GM19438 (cell line): ENCODE results near the gene LRRC7.

ENCODE experiments used
- ATAC-seq: cut with Tn5 transposase; IDR thresholded peaks from one replicate; pipeline ENCODE4 v1.9.1; 2021; ENCODE audit warnings: low read depth; ENCODE audit not compliant: unreplicated experiment

The LRRC7 gene

GRCh38 chr1:69567652-69568420 is at the start of gene LRRC7:
LRRC7 (plus strand) TSS chr1:69567922; CDS start chr1:69568640, 718 bp downstream.
- no peak for ATAC-seq

GRCh38 chr1:69519006-69519405 is 48.7 kb upstream of the LRRC7 start:
- no peak for ATAC-seq

GRCh38 chr1:69520326-69520725 is 47.4 kb upstream of the LRRC7 start:
- ATAC-seq, result no peak

- no peak for ATAC-seq
These were observed 44.7 kb upstream of the LRRC7 start for GRCh38 chr1:69523032-69523431.

GRCh38 chr1:69523461-69523860 is 44.3 kb upstream of the LRRC7 start:
- no peak for ATAC-seq

GRCh38 chr1:69524015-69524414 is 43.7 kb upstream of the LRRC7 start:
- no peak for ATAC-seq

- no peak for ATAC-seq
These were observed 40.4 kb upstream of the LRRC7 start for GRCh38 chr1:69527273-69527672.

- ATAC-seq, result no peak
These were observed 39.3 kb upstream of the LRRC7 start for GRCh38 chr1:69528376-69528775.

- ATAC-seq, result no peak
These were observed 34.4 kb upstream of the LRRC7 start for GRCh38 chr1:69533343-69533742.

- no peak for ATAC-seq
These were observed 32.9 kb upstream of the LRRC7 start for GRCh38 chr1:69534829-69535228.

- no peak for ATAC-seq
These were observed 32.2 kb upstream of the LRRC7 start for GRCh38 chr1:69535490-69535889.

- no peak for ATAC-seq
These were observed 27.7 kb upstream of the LRRC7 start for GRCh38 chr1:69540052-69540451.

GRCh38 chr1:69551476-69552324 is 16.0 kb upstream of the LRRC7 start:
- ATAC-seq, result no peak

GRCh38 chr1:69553726-69554125 is 14.0 kb upstream of the LRRC7 start:
- no peak for ATAC-seq

- ATAC-seq, result no peak
These were observed 876 bp downstream of the LRRC7 start for GRCh38 chr1:69568421-69569174.

- no peak for ATAC-seq
These were observed 1.4 kb downstream of the LRRC7 start for GRCh38 chr1:69569175-69569541.

GRCh38 chr1:69569576-69570328 is 2.0 kb downstream of the LRRC7 start:
- no peak for ATAC-seq

GRCh38 chr1:69570356-69570755 is 2.6 kb downstream of the LRRC7 start:
- ATAC-seq, result no peak

- ATAC-seq, result no peak
These were observed 5.2 kb downstream of the LRRC7 start for GRCh38 chr1:69572921-69573320.

GRCh38 chr1:69573911-69574310 is 6.2 kb downstream of the LRRC7 start:
- ATAC-seq, result no peak
